CD1c-positive myeloid dendritic cell (primary cell): ENCODE results near the gene BECN2.
A peak's percentile ranks its signal among the peaks of the same experiment; 100 is the strongest.
"Not testable (repeated sequence)": the region's sequence is repeated elsewhere in the genome, so short reads cannot be mapped to it uniquely, and the experiment has no call there.

Experiments used
- DNase-seq: peaks from one replicate; pipeline ENCODE4 v3.0.0-alpha.2; 2016; ENCODE audit errors: extremely low spot score

The BECN2 gene

DNA sequence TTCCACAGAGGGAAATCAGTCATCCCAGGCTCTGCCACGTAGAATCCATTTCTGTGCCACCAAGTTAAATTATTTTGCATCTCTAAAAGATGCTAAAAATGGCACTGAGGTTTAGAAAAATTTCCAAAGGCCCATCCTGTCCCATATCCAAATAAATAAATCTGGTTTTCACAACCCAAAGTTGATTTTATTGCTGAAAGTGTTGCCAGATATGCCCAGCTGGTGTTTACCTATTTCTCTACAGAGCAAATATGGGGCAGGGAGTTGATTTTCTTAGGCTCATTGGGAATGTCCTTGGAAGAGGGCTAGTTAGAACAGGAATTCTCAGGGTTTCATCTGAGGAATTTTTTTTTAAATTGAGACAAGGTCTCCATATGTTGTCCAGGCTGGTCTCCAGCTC lies 22.4 kb downstream of the BECN2 start:
- no peak for DNase-seq

DNA sequence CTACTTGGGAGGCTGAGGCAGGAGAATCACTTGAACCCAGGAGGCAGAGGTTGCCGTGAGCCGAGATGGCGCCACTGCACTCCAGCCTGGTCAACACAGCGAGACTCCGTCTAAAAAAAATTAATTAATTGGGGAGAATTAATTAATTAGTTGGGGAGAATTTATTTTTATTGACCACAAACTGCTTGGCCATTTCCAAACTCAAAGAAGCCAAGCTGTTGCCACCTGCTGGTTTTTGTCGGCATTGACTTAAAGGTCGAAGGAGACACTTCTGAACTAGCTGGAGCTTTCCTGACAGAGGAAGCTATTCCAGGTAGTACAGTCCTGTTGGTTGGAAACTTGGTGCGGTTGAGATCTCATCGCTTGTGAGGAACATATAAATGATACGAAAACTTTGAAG lies 28.2 kb downstream of the BECN2 start:
- peak; percentile 41 for DNase-seq

GRCh38 chr1:241988389-241988930 lies 30.9 kb downstream of the BECN2 start:
- not testable (repeated sequence) for DNase-seq

DNA sequence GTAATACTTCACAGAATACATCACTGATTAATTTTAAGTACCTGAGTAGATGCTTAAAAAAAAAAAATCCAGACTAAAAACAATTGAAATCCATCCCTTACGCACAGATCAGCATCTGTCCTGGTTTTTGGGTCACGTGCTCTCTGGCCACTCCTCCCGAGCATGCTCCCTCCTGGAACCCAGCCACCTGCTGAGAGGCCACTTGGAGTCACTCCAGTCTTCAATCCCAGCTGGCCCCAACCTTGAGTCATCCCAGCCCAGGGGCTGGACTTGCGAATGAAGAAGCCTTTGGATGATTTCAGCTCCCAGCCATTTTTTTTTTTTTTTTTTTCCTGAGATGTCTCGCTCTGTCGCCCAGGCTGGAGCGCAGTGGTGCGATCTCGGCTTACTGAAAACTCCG lies 32.5 kb downstream of the BECN2 start:
- no peak for DNase-seq

- no peak for DNase-seq
These were observed 35.2 kb downstream of the BECN2 start for GRCh38 chr1:241992734-241993133.

DNA sequence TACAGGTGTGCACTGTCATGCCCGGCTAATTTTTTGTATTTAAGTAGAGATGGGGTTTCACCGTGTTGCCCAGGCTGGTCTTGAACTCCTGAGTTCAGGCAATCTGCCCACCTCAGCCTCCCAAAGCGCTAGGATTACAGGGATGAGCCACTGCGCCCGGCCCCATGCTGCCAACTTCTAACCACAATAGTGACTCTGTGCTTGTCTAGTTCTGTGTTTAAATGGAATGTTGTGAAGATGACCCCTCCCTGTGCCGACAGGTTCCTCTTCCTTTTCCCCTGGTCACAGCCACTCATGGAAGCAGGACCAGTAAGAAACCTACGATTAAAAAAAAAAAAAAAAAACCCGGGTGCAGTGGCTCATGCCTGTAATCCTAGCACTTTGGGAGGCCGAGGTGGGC lies 36.6 kb downstream of the BECN2 start:
- no peak for DNase-seq

DNA sequence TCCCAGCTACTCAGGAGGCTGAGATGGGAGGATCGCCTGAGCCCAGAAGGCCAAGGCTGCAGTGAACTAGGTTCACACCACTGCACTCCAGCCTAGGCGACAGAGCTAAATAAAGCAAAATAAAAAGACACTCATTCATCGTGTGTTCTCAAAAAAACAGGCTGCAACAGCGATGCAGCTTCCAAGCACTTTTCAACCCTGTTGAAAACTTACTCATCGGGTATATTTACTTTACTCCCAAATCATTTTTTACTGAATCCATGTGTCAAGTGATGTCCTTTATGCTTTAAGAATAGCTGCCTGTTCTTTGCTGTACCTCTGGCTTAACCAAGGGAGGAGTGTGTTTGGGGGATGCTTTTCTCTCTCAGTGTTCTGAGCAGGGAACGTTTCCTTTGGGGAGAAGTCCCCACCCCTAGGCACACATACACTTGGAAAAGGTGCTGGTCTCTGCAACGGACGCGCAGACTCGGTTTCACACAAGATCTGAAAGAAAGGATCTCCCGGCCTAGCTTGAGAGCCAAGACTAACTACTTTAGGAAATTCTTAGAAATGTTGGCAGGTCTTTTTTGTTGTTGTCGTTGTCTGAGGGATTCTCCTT lies 39.9 kb downstream of the BECN2 start:
- no peak for DNase-seq

GRCh38 chr1:241998412-241998921 lies 40.9 kb downstream of the BECN2 start:
- DNase-seq = peak; percentile 81

DNA sequence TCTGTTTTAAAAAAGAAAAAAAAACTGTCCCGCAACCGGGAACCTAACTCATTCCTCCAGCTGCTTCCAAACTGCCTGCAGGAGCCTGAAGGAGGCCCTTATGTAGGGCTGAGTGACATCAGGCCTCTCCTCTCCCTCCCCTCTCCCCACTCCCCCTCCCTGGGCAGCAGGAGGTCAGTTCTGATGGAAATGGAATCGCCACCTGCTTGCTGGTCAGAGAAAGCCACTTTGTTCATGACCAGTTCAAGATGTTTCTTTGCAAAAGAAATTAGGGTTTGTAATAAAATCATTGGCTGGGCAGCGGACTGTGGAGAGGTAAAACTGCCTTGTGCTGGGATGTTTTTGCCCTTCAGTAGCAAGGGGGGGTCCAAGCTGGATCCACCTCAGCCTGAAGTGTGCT lies 41.5 kb downstream of the BECN2 start, which contains the start of gene MAP1LC3C:
Gene MAP1LC3C, minus strand, starts transcription at position 73 of the 400 bp plus-strand sequence. CDS start 90 bp downstream, outside the sequence.
- no peak for DNase-seq

DNA sequence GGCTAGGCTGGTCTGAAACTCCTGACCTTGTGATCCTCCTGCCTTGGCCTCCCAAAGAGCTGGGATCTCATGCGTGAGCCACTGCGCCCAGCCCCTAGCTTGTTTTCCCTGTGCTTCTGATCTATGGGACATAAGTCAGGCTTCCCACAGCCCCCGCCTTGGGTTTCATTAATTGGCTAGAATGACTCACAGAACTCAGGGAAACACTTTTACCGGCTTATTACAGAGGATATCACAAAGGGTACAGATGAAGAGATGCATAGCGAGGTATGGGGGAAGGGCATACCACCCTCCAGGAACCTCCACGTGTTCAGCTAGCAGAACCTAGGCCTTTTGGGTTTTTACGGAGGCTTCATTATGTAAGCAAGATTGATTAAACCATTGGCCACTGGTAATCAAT lies 42.9 kb downstream of the BECN2 start:
- no peak for DNase-seq

DNA sequence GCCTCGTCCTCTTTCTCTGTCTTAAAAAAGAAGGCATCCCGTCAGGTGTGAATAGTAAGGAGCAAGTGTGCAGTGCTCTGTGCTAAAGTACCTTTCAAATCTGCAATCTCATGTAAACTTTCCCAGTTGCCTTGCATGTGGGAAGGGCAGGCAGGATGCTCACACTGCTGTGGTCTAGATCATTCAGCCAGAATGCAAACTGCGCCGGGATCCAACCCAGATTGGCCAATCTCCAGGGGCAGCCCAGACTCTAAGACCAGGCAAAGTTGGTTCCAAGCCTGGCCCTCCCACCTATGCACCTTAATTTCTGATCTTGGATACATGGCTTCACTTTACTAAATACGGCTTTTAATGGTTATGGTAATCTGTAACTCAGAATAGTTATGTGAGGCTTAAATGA lies 44.5 kb downstream of the BECN2 start:
- no peak for DNase-seq

DNA sequence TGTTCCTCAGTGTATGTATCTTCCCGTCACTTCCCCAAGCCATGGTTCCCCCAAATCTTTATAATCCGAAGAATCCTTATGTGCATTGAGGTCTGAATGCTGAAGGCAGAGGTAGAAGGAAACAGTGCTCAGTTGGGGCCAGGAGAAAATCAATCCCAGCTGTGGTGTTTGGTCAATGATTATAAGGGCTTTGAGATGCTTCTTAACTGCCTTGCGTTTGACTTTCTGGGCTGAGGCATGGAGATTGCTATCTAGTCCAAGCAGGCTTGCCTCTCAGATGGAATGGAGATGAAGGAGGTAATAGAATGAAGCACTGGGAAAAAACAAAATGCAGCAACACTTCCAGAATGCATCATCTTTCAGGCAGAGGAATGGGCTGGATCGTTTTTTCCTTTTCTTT lies 44.9 kb downstream of the BECN2 start:
- no peak for DNase-seq

- no peak for DNase-seq
These were observed 47.4 kb downstream of the BECN2 start for GRCh38 chr1:242004751-242005495.

DNA sequence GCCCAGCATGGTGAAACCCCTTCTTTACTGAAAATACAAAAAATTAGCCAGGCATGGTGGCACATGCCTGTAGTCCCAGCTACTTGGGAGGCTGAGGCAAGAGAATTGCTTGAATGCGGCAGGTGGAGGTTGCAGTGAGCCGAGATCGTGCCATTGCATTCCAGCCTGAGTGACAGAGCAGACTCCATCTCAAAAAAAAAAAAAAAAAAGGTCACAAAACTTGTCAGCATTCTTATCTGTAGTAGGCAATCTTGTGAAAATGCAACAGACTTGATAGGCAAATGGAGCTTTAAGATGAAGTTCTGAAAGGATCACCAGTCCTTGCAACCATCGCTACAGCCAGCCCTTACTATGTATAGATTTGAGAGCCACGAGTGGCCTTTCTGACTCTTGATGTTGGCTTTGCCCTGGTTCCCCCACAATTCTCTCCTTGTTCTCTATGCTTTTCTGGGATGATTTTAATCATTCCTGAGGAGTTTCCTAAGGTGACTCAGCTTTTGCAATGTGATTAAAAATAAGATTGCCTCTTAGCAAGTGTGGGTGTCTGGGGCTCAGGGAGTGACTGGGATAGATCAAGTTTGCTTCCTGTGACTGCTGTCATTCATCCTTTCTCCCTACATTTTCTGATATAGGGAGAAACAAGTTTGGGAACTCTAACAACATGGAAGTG lies 48.4 kb downstream of the BECN2 start:
- no peak for DNase-seq

- DNase-seq = no peak
These were observed 49.4 kb downstream of the BECN2 start for GRCh38 chr1:242006976-242007375.
